B cell (primary cell): ENCODE data around the gene POLR2C. TPM values are rescaled to one million over a fixed set of nuclear protein-coding genes. Genes with fewer than 3 reads are reported as not detected.

Experiments used
- ATAC-seq: fragments of 200-7000 bp; cut with Tn5 transposase; one replicate; pipeline ENCODE4 v1.10.0; 2021; ENCODE audit warnings: low read depth, mild to moderate bottlenecking, moderate number of reproducible peaks, moderate library complexity
- CTCF ChIA-PET: fragments of 350-600 bp; sonication (Branson Sonifier 250); formaldehyde crosslinking; loops from one replicate; lab custom pipeline; 2021; ENCODE audit warnings: antibody characterized with exemption, inconsistent platforms; lab: Charles Lee
- POLR2A ChIA-PET: fragments of 350-600 bp; sonication (Branson Sonifier 250); formaldehyde crosslinking; loops from one replicate; lab custom pipeline; 2021; ENCODE audit warnings: antibody characterized with exemption; lab: Charles Lee
- DNase-seq: peaks from one replicate; pipeline ENCODE4 v3.0.0; 2013
- H2AFZ ChIP-seq: 2 replicates; pipeline ENCODE4 v1.6.1; 2012; ENCODE audit warnings: mild to moderate bottlenecking, low read depth, low read length; ENCODE audit not compliant: insufficient read depth, poor library complexity, severe bottlenecking
- H3K27ac ChIP-seq, 2 donors: 1 replicate in 1 of 2; 2 replicates in 1 of 2; pipeline ENCODE4 v1.5.1; 2012 to 2013; ENCODE audit warnings: low read length in 2 of 2, mild to moderate bottlenecking in 2 of 2, moderate library complexity in 1 of 2
- H3K27me3 ChIP-seq, 4 experiments: fragments of 200-600 bp in 1 of 4; sonication (generic) in 1 of 4; replicated peaks in 1 of 4; 1 replicate in 2 of 4; 2 replicates in 2 of 4; pipeline versions ENCODE4 v1.6.1 to v1.7.0; 2013 to 2016; ENCODE audit warnings: low read length in 3 of 4, mild to moderate bottlenecking in 2 of 4, mixed read lengths in 1 of 4, moderate library complexity in 1 of 4; ENCODE audit not compliant: insufficient read depth in 4 of 4, control insufficient read depth in 3 of 4; ENCODE audit errors: control extremely low read depth in 1 of 4
- H3K36me3 ChIP-seq, 2 experiments: replicated peaks in 1 of 2; 1 replicate in 1 of 2; 2 replicates in 1 of 2; pipeline versions ENCODE4 v1.6.1 to v1.7.1; 2013; ENCODE audit warnings: low read length in 1 of 2; ENCODE audit not compliant: insufficient read depth in 2 of 2, control insufficient read depth in 1 of 2; ENCODE audit errors: control extremely low read depth in 1 of 2, extremely low read depth in 1 of 2
- H3K4me1 ChIP-seq, 2 donors: fragments of 200-600 bp in 1 of 2; sonication (generic) in 1 of 2; 1 replicate in 1 of 2; 2 replicates in 1 of 2; pipeline versions ENCODE4 v1.5.1 to v1.6.1; 2013 to 2017; ENCODE audit warnings: low read length in 2 of 2; ENCODE audit not compliant: control insufficient read depth in 2 of 2, insufficient read depth in 2 of 2
- H3K4me2 ChIP-seq: replicated peaks from 2 replicates; pipeline ENCODE3; 2012; ENCODE audit warnings: mild to moderate bottlenecking, low read depth, low read length; ENCODE audit not compliant: poor library complexity, severe bottlenecking
- H3K4me3 ChIP-seq, 5 experiments: fragments of 200-600 bp in 1 of 5; sonication (generic) in 1 of 5; 1 replicate in 3 of 5; 2 replicates in 2 of 5; pipeline versions ENCODE4 v1.5.1 to v1.7.0; 2011 to 2016; ENCODE audit warnings: low read length in 4 of 5, mild to moderate bottlenecking in 4 of 5, low read depth in 2 of 5, control low read depth in 1 of 5, moderate library complexity in 1 of 5; ENCODE audit not compliant: insufficient read depth in 1 of 5; ENCODE audit errors: control extremely low read depth in 1 of 5, extremely low read depth in 1 of 5
- H3K79me2 ChIP-seq: fragments of 200-600 bp; sonication (generic); one replicate; pipeline ENCODE4 v1.6.0; 2016; ENCODE audit warnings: low read length; ENCODE audit not compliant: control insufficient read depth, insufficient read depth
- H3K9ac ChIP-seq: fragments of 200-600 bp; sonication (generic); 2 replicates; pipeline ENCODE4 v1.6.1; 2017; ENCODE audit warnings: mild to moderate bottlenecking, low read length, moderate library complexity
- H3K9me3 ChIP-seq, 3 donors: one replicate each; pipeline versions ENCODE4 v1.6.1 to v1.7.1; 2013; ENCODE audit warnings: low read length in 2 of 3; ENCODE audit not compliant: control insufficient read depth in 2 of 3, insufficient read depth in 1 of 3; ENCODE audit errors: control extremely low read depth in 1 of 3
- H4K20me1 ChIP-seq: 2 replicates; pipeline ENCODE4 v1.6.0; 2012; ENCODE audit warnings: mild to moderate bottlenecking, low read length; ENCODE audit not compliant: insufficient read depth, control insufficient read depth, poor library complexity, severe bottlenecking
- H3K27ac Mint-ChIP-seq: one replicate; pipeline ENCODE4 v1.8.0; 2021; ENCODE audit warnings: mixed read lengths
- H3K27me3 Mint-ChIP-seq: one replicate; pipeline ENCODE4 v1.8.0; 2021; ENCODE audit warnings: mixed read lengths
- H3K4me1 Mint-ChIP-seq: one replicate; pipeline ENCODE4 v1.8.0; 2021; ENCODE audit warnings: mixed read lengths
- H3K4me3 Mint-ChIP-seq: one replicate; pipeline ENCODE4 v1.8.0; 2021; ENCODE audit warnings: mixed read lengths
- H3K9me3 Mint-ChIP-seq: one replicate; pipeline ENCODE4 v1.8.0; 2022; ENCODE audit warnings: mixed read lengths; ENCODE audit not compliant: insufficient read depth
- EZH2 ChIP-seq: IDR thresholded peaks from 2 replicates; pipeline ENCODE4 v1.6.1; 2012; ENCODE audit warnings: borderline replicate concordance, low read depth, mild to moderate bottlenecking, moderate library complexity, low read length; ENCODE audit not compliant: insufficient read depth, poor library complexity, severe bottlenecking
- WGBS: methylation state at CpG from one replicate; pipeline ENCODE4 v1.1.5; 2013; ENCODE audit warnings: missing lambda C conversion rate; ENCODE audit not compliant: insufficient coverage; 5-methylcytosine and 5-hydroxymethylcytosine counted together
- intact Hi-C: fragments of 100-400 bp; cut with micrococcal nuclease; formaldehyde crosslinking; loops from one replicate; pipeline ENCODE4 v1.10.0; 2022
- polyA plus RNA-seq: library from polyadenylated mRNA; depleted of rRNA; stranded (reverse); fragments of >200 nt; gene quantifications from 2 replicates; pipeline ENCODE4 v1.2.3, GENCODE V29; 2012
- total RNA-seq, 2 donors: library from RNA; stranded (reverse); fragments of 120-200 nt in 1 of 2; gene quantifications; 1 replicate in 1 of 2; 2 replicates in 1 of 2; pipeline versions ENCODE4 v1.2.3 to v1.2.4, GENCODE V29; 2013 to 2022
- TF ChIP-seq, protein P1 (sequence below): fragments of 200-600 bp; IDR thresholded peaks from one replicate; pipeline ENCODE4 v1.8.0; 2022; ENCODE audit warnings: antibody characterized with exemption, mild to moderate bottlenecking

POLR2C gene
- total and polyA plus RNA-seq, 2 donors (not counting 1 experiment from before 2014, with no cell fraction given) = 57.8 to 70.1 TPM

DNA sequence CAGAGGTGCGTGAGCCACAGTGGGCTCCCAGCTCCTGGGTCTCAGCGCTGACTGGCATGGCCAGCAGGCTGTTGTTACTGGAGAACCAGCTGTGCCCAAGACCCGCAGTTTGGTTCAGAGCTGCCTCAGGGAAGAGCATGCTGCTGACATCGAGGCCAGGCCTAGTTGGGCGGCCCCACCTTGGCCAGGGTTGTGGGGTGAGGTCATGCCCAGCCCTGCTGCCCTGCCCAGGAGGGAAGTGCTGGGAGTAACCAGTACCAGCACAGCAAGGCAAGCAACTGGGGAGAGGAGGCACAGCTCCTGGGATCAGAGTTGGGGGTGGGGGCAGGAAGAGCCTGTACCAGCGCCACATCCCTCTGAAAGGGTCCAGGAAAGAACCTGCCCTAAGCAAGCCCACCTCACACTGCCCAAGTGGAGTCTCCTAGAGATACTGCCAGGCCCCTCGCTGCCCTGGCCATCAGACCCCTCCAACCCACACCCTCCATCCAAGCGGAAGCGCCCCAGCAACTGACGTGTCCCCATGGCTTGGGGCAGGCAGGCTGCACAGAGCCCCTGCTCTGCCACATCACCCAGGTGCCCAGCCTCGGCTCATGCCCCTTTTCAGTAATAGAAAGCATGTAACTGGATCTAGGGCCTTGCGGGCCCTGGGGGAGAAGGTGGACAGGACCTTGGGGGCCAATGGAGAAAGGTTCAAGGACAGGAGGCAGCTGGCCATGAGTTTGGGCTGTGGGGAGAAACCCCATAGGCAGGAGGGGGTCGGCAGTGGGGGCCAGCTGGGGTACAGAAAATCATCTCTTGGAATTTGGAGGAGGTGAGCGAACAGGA, 22.8 kb downstream of the POLR2C start:
- H4K20me1 ChIP-seq = no peaks in the 10 kb centered on the region
- no peak for ATAC-seq
- Mint-ChIP-seq H3K27ac (no peak overlapping the region), H3K4me3 (peak overlapping the region; percentile 85), H3K27me3 (peaks cover 13% of the 10 kb centered on the region), H3K9me3 (no peaks in the 10 kb centered on the region), H3K4me1 (peaks cover 16% of the 10 kb centered on the region)
- H3K4me1 ChIP-seq = peaks cover 11 to 15% of the 10 kb centered on the region in 2 donors
- no peaks in the 10 kb centered on the region for H3K9me3 ChIP-seq
- no peaks in the 10 kb centered on the region for H3K36me3 ChIP-seq
- intact Hi-C loops = no loop called here
- peak overlapping the region; percentile 93 for H3K4me2 ChIP-seq
- ChIA-PET POLR2A (interaction anchor here (0.6 kb wide), 1 partner anchor 110 kb away, joined by 4 read pairs; no protein-coding TSS in a partner anchor), CTCF (interaction anchor here (1.4 to 2.0 kb wide), 3 partner anchors 11 to 52 kb away, joined by 4 to 6 read pairs (median 5); partner anchors contain the start of gene CCDC102A)
- H3K79me2 ChIP-seq = no peaks in the 10 kb centered on the region
- peak overlapping the region; percentile 85 for H2AFZ ChIP-seq
- H3K9ac ChIP-seq = peak overlapping the region; percentile 75
- H3K27ac ChIP-seq = no peak overlapping the region
- peaks cover 0 to 13% (median 3%) of the 10 kb centered on the region in 4 experiments for H3K27me3 ChIP-seq
- 79% methylated on average over 14 of the region's 14 CpGs for WGBS
- H3K4me3 ChIP-seq = peak overlapping the region in 4 of 5 experiments; percentile 54 to 68 (median 60)
- TF ChIP-seq EZH2 = no peak
- TF ChIP-seq, protein P1, sequence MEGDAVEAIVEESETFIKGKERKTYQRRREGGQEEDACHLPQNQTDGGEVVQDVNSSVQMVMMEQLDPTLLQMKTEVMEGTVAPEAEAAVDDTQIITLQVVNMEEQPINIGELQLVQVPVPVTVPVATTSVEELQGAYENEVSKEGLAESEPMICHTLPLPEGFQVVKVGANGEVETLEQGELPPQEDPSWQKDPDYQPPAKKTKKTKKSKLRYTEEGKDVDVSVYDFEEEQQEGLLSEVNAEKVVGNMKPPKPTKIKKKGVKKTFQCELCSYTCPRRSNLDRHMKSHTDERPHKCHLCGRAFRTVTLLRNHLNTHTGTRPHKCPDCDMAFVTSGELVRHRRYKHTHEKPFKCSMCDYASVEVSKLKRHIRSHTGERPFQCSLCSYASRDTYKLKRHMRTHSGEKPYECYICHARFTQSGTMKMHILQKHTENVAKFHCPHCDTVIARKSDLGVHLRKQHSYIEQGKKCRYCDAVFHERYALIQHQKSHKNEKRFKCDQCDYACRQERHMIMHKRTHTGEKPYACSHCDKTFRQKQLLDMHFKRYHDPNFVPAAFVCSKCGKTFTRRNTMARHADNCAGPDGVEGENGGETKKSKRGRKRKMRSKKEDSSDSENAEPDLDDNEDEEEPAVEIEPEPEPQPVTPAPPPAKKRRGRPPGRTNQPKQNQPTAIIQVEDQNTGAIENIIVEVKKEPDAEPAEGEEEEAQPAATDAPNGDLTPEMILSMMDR = no peak
- DNase-seq = no peak
